ACHN (cell line): ENCODE data around the gene DGCR8.
A peak's percentile ranks its signal among the peaks of the same experiment; 100 is the strongest.

ENCODE experiments used
- DNase-seq: peaks from one replicate; pipeline ENCODE4 v3.0.0-alpha.2; 2015
- in situ Hi-C: cut with HindIII; loops from 2 replicates; pipeline ENCODE4 v1.10.0; 2017; ENCODE audit warnings: low sequenced_read_pairs, low pct_ligation_motif_present, low pct_unique_long_range_greater_than_20kb

The DGCR8 gene

GRCh38 chr22:20129747-20130014 lies 49.6 kb downstream of the DGCR8 start:
- DNase-seq = no peak
- in situ Hi-C loops = no loop called here

GRCh38 chr22:20130319-20130718 lies 50.3 kb downstream of the DGCR8 start:
- no peak for DNase-seq

GRCh38 chr22:20130731-20131596 lies 50.9 kb downstream of the DGCR8 start:
- DNase-seq = peak; percentile 66
- in situ Hi-C loops = no loop called here

More at GRCh38 chr22:20130319-20130718, 50.3 kb downstream of the DGCR8 start:
- in situ Hi-C loops = no loop called here

- no peak for DNase-seq
- in situ Hi-C loops = no loop called here
Measured at GRCh38 chr22:20131597-20131858, 51.5 kb downstream of the DGCR8 start, which contains the start of gene ZDHHC8. TSS of gene ZDHHC8 (plus strand) at chr22:20131804. CDS start at chr22:20131948, 144 bp downstream.

- no peak for DNase-seq
Measured at GRCh38 chr22:20131859-20132685, 52.0 kb downstream of the DGCR8 start.

GRCh38 chr22:20132686-20133246 lies 52.7 kb downstream of the DGCR8 start:
- in situ Hi-C loops = no loop called here
- DNase-seq = no peak

More at GRCh38 chr22:20131859-20132685, 52.0 kb downstream of the DGCR8 start:
- in situ Hi-C loops = no loop called here

- in situ Hi-C loops = no loop called here
- no peak for DNase-seq
Measured at GRCh38 chr22:20133930-20134549, 54.0 kb downstream of the DGCR8 start.

DNA sequence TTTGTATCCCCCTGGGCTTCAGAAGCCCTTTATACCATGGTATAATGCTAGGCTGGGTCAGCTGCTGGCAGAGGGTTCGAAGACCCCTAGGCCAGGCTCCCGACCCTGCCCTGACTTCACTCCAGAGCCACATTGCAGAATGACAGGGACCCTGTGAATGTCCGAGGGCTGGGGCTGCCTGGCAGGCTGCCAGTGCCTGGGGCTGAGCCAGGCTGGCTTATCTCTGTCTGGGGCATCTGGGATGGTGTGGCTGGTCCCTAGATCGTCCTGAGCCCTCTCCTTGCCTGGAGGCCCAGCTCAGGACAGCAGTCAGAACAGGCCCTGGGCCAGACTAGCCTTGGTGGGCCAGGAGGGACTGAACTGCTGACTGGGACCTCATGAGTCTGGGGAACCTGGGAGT lies 55.2 kb downstream of the DGCR8 start:
- in situ Hi-C loops = no loop called here

GRCh38 chr22:20135806-20136602 lies 56.0 kb downstream of the DGCR8 start:
- in situ Hi-C loops = no loop called here
- DNase-seq = no peak

More for the DNA sequence above, 55.2 kb downstream of the DGCR8 start:
- no peak for DNase-seq

GRCh38 chr22:20136603-20136873 lies 56.5 kb downstream of the DGCR8 start:
- DNase-seq = no peak
- in situ Hi-C loops = no loop called here

DNA sequence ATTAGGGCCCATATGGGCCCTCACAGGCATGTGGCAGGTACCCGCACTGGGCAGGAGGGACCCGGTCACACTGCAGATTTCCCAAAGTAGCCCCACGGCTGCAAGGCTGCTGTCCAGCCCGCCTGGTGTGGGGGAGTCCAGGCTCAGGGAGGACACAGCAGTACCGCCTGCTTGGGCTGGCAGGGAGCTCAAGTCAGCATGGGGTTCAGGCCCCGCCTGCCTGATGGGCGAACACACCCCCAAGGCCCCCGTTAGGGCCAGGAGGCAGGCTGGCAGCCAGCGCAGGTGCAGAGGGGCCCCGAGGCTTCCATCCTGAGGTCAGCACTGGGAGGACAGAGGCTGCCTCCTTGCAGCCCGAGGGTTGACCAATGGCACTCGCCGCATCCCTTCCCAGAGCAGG lies 57.1 kb downstream of the DGCR8 start:
- in situ Hi-C loops = no loop called here
- no peak for DNase-seq

DNA sequence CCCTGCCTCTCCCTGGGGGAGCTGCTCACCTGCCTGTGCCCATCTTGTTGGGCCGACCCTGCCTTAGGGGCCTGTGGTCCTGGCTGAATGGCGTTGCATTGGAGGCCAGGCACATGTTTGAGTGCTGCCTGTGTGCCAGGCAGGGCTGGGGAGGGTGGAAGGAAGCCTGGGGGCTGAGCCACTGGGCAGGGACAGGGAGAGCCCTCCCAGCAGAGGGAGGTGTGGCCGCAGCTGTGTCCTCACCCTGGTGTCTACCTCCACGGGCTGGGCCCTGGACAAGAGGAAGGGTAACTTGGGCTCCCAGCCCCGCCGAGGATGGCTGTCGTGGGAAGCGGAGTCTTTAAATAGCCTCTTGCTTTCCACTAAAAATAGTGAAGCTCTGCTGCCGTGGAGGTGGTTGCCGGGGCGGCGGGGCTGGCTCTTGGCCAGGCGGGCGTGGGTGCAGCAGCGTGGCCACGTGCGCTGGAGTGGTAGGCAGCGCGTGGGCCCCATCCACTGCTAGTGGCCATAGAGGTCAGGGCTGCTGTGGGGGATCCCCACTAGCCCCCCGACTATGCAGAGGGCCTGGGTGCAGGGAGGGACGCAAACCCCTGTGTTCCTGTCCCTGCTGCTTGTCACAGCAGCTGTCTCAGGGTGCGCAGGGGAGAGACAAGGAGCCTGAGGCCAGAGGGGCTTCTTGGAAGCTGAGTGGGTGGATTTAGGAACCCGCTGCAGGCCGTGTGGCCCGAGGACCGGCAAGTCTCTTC lies 57.8 kb downstream of the DGCR8 start:
- no peak for DNase-seq
- in situ Hi-C loops = no loop called here

DNA sequence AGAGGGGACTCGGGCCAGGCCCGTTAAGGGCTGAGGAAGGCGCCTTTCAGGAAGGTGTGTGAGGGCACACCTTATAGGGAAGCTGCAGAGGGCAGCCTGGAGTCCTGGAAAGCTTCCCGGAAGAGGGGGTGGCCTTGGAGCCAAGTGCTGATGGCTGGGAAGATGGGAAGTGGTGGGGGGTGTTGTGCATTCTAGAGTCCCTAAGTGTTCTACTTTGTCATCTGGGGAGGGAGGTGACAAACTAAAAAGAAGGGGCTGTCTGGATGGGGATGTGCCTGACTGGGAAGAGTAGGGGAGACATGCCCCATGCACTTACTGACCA lies 58.3 kb downstream of the DGCR8 start:
- in situ Hi-C loops = no loop called here
- no peak for DNase-seq

- no peak for DNase-seq
- in situ Hi-C loops = no loop called here
Measured at GRCh38 chr22:20138868-20139267, 58.8 kb downstream of the DGCR8 start.

DNA sequence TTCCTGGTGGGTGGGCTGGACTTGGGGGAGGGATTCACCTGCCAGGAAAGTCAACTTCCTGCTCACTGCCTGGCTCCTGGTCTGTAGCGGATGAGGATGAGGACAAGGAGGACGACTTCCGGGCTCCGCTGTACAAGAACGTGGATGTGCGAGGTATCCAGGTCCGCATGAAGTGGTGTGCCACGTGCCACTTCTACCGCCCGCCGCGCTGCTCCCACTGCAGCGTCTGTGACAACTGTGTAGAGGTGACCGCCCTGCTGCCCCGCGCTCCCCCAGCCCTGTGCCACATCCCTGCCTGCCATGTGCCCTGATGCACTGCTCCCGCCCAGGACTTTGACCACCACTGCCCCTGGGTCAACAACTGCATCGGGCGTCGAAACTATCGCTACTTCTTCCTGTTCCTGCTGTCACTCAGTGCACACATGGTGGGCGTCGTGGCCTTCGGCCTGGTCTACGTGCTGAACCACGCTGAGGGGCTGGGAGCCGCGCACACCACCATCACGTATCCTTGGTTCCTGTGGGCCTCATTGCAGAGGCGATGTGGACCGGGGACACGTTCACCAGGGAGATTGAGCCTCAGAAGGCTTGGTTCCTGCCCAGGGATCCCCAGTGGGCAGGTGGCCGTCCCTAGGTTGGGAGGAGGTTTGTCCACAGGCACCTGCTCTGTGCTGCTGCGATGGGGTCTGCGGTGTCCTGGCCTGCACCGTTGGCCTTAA lies 59.5 kb downstream of the DGCR8 start:
- DNase-seq = no peak
- in situ Hi-C loops = no loop called here

DNA sequence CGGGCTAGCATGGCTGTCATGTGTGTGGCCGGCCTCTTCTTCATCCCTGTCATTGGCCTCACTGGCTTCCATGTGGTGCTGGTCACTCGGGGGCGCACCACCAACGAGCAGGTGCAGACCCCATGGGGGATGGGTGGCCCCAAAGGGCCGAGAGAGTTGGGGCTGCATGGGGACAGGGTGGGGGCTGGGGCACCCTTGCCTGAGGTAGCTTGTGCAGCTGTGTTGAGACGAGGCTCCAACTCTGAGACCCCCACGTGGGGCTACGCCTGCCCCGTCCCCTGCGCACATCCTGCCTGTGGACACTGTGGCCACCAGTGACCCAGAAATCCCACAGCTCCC lies 60.0 kb downstream of the DGCR8 start:
- no peak for DNase-seq
- in situ Hi-C loops = no loop called here

DNA sequence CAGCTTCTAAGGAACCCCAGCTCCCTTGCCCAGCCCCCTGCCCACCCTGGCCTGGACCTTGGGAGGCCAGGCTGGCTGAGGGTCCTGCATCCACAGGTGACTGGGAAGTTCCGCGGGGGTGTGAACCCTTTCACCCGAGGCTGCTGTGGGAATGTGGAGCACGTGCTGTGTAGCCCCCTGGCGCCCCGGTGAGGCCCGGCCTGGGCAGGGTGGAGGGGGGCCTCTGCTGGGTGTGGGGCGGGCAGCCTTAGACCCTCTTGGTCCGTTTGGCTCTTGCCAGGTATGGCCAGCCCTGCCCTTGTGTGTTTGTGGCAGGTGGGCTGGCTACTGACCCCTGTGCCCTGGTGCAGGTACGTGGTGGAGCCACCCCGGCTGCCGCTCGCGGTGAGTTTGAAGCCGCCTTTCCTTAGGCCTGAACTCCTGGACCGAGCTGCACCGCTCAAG lies 60.5 kb downstream of the DGCR8 start:
- in situ Hi-C loops = no loop called here
- DNase-seq = no peak
